ENCODE measurements around the gene MAP9.
"Not testable (repeated sequence)": the region's sequence is repeated elsewhere in the genome, so short reads cannot be mapped to it uniquely, and the experiment has no call there.

Gene MAP9

DNA sequence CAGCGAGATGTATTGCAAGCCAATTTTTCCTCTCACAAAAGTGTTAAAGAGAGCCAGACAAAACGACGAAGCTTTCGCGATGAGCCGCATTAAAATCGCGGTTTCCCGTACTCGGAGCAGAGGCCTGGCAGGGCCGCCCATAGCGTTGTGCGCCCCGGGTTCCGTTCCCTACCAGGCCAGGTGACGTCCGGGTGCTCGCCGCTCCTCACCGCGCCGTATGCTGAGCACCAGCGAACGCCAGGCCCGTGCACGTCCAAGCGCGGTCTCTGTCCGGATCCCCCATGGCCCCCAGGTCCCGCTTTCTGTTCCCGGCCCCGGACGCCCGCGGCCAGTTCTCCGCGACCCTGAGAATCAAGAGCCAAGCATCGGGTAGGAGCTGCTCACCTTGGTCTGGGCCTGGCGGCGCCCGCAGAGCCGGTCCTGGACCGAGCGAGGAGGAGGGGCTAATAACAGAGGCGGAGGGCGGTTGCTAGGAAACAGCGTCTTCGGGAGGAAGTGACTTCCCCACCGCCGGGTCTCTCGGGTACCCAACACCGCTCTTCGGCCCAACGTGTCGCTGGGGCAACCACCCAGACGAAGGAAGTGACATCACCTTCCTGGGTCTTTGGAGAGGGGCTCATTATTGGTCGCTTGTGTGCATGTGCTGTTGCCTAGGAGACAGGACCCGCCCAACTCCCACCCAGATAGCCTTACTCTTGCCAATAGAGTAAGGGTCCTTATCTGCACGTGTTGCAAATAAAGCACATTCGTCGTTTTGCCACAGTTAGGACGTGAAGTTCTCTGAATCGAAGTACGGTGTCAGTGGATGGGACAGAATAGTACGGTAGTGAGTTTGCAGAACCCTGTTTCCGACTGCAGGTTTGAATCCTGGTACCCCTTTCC is at the start of gene MAP9:
Gene MAP9 (minus strand): TSS at position 579 of the 882 bp plus-strand sequence. CDS start 1,115 bp downstream, outside the sequence.
- H3K36me3 Mint-ChIP-seq, result no peaks in the 10 kb centered on the region
- no peaks in the 10 kb centered on the region for H3K9me3 Mint-ChIP-seq
- H3K4me3 Mint-ChIP-seq, result peak within 1 kb of the TSS; percentile 97
- H3K27me3 Mint-ChIP-seq, result no peaks in the 10 kb centered on the region
- peak within 1 kb of the TSS; percentile 87 for H3K27ac Mint-ChIP-seq
- ATAC-seq, result peak; percentile 97
- H3K4me1 Mint-ChIP-seq, result peaks cover 5% of the 10 kb centered on the region

DNA sequence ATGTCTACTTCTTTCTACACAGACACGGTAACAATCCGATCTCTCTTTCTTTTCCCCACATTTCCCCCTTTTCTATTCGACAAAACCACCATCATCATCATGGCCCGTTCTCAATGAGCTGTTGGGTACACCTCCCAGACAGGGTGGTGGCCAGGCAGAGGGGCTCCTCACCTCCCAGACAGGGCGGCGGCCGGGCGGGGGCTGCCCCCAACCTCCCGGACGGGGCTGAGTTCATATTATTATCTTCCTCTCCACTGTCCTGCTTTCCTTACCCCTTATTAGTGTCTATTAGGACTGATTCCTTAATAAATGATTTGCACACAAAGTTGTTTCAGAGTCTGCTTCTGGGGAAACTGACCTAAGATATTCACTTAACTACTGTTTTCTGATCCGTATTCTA is 48.0 kb upstream of the MAP9 start:
- H3K4me3 Mint-ChIP-seq, ATAC-seq, H3K36me3 Mint-ChIP-seq, H3K9me3 Mint-ChIP-seq, H3K27ac Mint-ChIP-seq, H3K4me1 Mint-ChIP-seq: not testable (repeated sequence)
- peaks cover 16% of the 10 kb centered on the region for H3K27me3 Mint-ChIP-seq

DNA sequence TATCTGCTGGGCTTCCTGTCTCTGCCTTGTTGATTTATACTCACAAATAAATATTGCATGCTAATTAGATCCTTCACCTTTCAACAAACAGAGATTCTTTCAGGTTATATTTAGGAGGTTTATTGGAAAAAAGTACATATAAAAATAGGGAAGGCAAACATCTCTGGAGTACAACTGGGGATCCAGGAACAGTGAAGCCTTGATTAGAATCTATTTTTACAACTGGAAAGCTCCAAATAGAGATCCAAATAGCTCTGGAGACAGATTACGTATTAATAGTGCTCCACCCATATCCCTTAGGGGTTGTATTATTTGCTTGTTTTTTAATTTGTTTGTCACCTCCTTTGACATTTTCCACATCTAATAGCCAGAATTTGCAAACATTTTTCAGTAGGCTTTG is 46.9 kb upstream of the MAP9 start:
- Mint-ChIP-seq H3K4me3 (no peak overlapping the region), H3K27me3 (peaks cover 16% of the 10 kb centered on the region), H3K4me1 (no peaks in the 10 kb centered on the region), H3K27ac (no peak overlapping the region), H3K9me3 (peaks cover 3% of the 10 kb centered on the region), H3K36me3 (no peaks in the 10 kb centered on the region)
- ATAC-seq, result no peak

DNA sequence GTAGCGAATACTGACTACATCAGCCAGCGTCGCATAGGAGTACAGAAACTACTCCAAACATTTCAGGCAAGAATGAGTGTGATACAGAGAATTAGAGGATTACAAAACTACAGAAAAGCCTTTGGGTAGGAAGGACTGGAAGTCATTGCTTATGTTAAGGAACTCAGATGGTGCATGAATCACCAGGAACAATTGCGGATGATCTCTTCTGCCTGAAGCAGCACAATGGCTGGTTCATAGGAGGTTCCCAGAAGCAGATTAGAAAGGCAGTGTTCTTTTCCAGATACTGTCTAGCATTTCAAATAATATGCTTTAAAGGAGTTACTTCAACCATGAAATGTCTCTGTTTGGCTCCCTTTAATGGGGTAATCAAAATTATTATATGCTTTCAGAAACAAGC is 42.5 kb upstream of the MAP9 start:
- Mint-ChIP-seq H3K9me3 (no peaks in the 10 kb centered on the region), H3K27me3 (peaks cover 16% of the 10 kb centered on the region), H3K36me3 (no peaks in the 10 kb centered on the region), H3K27ac (no peak overlapping the region), H3K4me3 (no peak overlapping the region), H3K4me1 (no peaks in the 10 kb centered on the region)
- no peak for ATAC-seq

DNA sequence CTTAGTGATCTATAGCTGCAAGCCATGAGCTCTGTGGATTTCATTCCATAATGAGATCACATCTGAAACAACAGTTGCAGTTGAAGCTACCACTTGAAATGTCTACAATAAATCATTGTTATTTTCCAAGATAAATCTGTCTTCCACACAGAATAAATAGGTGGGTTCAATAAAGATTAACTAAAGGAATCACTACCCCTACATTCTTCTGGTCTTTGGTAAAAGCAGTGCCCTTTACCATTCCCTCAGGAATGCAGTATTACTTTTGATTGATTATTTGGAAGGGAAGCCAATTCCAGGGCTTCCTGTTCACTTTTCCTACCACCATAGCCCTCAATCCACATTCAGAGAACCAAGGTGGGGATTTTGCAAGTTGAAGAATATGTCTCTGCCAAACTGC is 38.9 kb upstream of the MAP9 start:
- no peaks in the 10 kb centered on the region for H3K36me3 Mint-ChIP-seq
- ATAC-seq, result no peak
- no peak overlapping the region for H3K27ac Mint-ChIP-seq
- H3K4me1 Mint-ChIP-seq, result no peaks in the 10 kb centered on the region
- peaks cover 6% of the 10 kb centered on the region for H3K27me3 Mint-ChIP-seq
- no peak overlapping the region for H3K4me3 Mint-ChIP-seq
- H3K9me3 Mint-ChIP-seq, result no peaks in the 10 kb centered on the region

DNA sequence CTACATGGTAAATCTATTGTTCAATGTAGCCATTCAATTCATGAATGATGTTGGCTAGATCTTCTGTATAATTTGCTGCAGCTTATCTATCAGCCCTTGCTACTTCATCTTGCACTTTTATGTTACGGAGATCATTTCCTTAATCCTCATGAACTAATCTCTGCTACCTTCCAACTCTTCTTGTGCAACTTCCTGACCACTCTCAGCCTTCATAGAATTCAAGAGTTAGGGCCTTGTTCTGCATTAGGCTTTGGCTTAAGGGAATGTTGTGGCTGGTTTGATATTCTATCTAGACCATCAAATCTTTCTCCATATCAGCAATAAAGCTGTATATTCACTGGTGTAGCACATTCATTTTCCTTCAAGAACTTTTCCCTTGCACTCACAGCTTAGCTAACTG is 36.7 kb upstream of the MAP9 start:
- H3K27ac Mint-ChIP-seq, result no peak overlapping the region
- H3K27me3 Mint-ChIP-seq, result peaks cover 9% of the 10 kb centered on the region
- H3K9me3 Mint-ChIP-seq, result no peaks in the 10 kb centered on the region
- H3K36me3 Mint-ChIP-seq, result no peaks in the 10 kb centered on the region
- H3K4me3 Mint-ChIP-seq, result no peak overlapping the region
- H3K4me1 Mint-ChIP-seq, result no peaks in the 10 kb centered on the region
- ATAC-seq, result no peak

DNA sequence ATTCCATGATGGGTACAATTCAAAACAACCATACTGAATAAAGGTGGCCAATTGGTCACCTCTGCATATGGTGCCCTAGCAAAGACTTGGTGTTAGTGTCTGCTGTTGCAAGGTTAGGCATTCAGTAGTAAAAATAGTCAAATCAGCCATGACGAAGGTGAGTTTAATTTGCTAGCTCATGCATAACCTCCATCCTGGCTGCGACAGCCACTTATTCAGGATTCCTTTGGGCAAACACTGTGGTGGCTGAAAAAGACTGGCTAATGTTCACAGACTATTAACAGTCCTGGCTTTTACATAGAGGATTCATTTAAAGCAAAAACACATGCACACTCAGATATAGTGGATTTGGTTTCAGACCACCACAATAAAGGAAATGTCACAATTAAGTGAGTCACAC is 34.8 kb upstream of the MAP9 start:
- no peak overlapping the region for H3K4me3 Mint-ChIP-seq
- H3K27ac Mint-ChIP-seq, result no peak overlapping the region
- no peaks in the 10 kb centered on the region for H3K9me3 Mint-ChIP-seq
- ATAC-seq, result no peak
- peaks cover 15% of the 10 kb centered on the region for H3K27me3 Mint-ChIP-seq
- H3K36me3 Mint-ChIP-seq, result no peaks in the 10 kb centered on the region
- H3K4me1 Mint-ChIP-seq, result no peaks in the 10 kb centered on the region

DNA sequence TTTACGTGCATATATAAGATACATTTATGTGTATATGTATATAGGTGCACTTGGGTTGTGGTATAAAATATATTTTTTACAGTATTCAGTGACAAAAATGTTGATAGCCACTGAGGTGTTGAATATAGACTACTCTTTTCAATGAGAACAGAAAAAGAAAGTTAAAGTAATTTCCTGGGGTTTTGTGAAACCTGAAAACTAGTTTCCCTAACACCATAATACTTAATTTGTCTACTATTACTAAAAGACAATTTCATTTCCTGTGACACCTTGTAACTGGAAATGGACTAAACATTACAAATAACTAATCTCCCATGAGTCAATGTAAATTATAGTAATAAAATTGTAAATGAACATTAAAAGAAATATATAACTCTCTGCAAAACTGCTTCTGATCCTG is 32.0 kb upstream of the MAP9 start:
- H3K27me3 Mint-ChIP-seq, result peaks cover 15% of the 10 kb centered on the region
- ATAC-seq, result no peak
- no peaks in the 10 kb centered on the region for H3K4me1 Mint-ChIP-seq
- no peak overlapping the region for H3K4me3 Mint-ChIP-seq
- H3K36me3 Mint-ChIP-seq, result no peaks in the 10 kb centered on the region
- H3K9me3 Mint-ChIP-seq, result no peaks in the 10 kb centered on the region
- no peak overlapping the region for H3K27ac Mint-ChIP-seq

DNA sequence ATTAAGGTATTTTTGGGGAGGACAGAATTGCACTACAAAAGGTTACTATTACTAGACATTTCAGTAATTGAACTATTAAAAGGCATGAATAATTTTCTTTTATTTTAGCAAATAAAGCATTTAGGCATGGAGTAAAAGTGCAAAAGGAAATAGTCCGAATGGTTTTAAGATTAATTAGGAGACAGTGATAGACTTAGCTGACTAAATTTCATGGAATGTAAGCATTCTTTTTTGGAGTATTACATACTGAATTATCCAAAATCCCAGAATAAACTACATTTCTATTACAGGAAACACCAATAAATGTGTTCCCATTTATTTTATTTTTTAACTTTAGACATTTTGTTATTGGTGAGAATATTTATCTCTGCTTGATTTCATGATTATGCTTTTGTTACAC is 30.7 kb upstream of the MAP9 start:
- ATAC-seq, result no peak
- H3K27ac Mint-ChIP-seq, result no peak overlapping the region
- H3K4me1 Mint-ChIP-seq, result no peaks in the 10 kb centered on the region
- no peaks in the 10 kb centered on the region for H3K9me3 Mint-ChIP-seq
- no peaks in the 10 kb centered on the region for H3K36me3 Mint-ChIP-seq
- peaks cover 15% of the 10 kb centered on the region for H3K27me3 Mint-ChIP-seq
- no peak overlapping the region for H3K4me3 Mint-ChIP-seq

DNA sequence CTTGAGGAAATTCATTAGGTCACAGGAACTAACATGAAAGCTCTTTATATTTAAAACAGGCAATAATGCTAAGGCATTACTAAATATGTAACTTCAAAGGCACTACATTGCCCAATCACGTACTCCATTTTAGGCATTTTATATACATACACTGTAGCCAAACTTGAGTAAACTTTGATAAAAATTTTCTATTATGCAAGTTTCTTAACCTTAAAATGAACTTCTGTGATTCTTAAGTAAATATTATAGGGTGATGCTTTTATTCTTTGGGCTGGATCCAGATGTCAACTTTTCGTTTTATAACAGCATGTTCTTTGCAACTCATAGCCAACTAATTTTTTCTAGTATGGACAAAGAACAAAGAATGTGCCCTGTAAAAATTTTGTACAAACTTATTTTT is 28.3 kb upstream of the MAP9 start:
- peaks cover 6% of the 10 kb centered on the region for H3K27me3 Mint-ChIP-seq
- no peaks in the 10 kb centered on the region for H3K4me1 Mint-ChIP-seq
- no peaks in the 10 kb centered on the region for H3K36me3 Mint-ChIP-seq
- H3K4me3 Mint-ChIP-seq, result no peak overlapping the region
- H3K9me3 Mint-ChIP-seq, result no peaks in the 10 kb centered on the region
- ATAC-seq, result no peak
- no peak overlapping the region for H3K27ac Mint-ChIP-seq

DNA sequence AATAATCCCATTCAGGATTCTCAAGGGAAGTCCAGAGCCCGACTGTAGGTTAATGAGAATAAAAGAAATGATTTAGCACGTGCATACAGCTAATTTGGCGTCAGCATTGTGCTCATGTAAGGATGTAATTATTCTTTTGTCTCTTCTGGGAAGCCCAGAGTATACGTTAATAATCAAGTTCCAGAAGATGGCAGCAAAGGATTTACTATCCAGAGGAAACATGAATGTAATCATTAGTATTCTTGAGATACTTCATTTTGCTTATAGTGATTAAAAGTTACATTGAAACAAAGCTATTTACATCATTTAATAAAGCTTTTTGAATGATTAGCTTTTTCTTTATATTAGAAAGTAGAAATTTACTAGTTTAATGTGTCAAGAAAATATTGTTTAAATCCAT is 27.1 kb upstream of the MAP9 start:
- no peak for ATAC-seq
- Mint-ChIP-seq H3K4me1 (no peaks in the 10 kb centered on the region), H3K27me3 (peaks cover 13% of the 10 kb centered on the region), H3K9me3 (no peaks in the 10 kb centered on the region), H3K27ac (no peak overlapping the region), H3K4me3 (no peak overlapping the region), H3K36me3 (no peaks in the 10 kb centered on the region)

DNA sequence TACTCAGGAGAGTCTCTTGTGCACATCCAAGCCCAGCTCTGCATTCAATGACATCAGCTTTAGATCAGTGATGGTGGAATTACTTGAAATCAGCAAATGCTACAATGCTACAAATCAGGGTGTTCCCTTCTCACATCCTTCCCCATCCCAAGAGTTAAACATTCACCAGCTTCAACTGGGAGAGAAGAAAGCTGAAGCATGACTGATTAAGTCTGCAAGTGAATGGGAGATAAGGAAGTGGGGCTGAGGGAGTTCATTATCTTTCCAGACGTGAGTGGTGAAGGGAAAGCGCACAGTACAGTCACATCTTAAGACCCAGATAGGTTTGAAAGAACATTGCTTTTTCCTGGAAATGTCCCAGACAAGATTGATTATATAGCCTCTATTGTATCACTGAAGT is 26.2 kb upstream of the MAP9 start:
- Mint-ChIP-seq H3K27me3 (peaks cover 16% of the 10 kb centered on the region), H3K4me3 (no peak overlapping the region), H3K9me3 (no peaks in the 10 kb centered on the region), H3K27ac (no peak overlapping the region), H3K4me1 (no peaks in the 10 kb centered on the region), H3K36me3 (no peaks in the 10 kb centered on the region)
- no peak for ATAC-seq

DNA sequence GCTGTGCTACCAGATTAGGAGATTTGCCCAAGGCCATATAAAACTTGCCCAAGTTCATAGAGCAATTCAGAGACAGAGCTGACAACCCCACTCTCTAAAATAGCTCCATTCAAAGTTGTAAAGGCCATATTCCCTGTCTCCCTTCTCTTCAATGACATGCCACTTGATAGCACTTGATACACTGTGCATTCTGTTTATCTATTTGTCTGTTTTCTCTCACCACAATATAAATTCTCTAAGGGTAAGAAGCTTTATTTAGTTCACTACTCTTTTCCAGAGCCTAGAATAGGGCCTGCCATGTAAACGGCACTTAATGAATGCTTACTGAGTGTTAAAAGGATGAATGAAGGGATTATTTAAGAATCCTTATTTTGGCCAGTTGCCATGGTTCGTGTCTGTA is 24.1 kb upstream of the MAP9 start:
- H3K4me1 Mint-ChIP-seq, result no peaks in the 10 kb centered on the region
- no peak overlapping the region for H3K27ac Mint-ChIP-seq
- H3K36me3 Mint-ChIP-seq, result no peaks in the 10 kb centered on the region
- peaks cover 3% of the 10 kb centered on the region for H3K9me3 Mint-ChIP-seq
- no peak overlapping the region for H3K4me3 Mint-ChIP-seq
- no peak for ATAC-seq
- peaks cover 27% of the 10 kb centered on the region for H3K27me3 Mint-ChIP-seq

DNA sequence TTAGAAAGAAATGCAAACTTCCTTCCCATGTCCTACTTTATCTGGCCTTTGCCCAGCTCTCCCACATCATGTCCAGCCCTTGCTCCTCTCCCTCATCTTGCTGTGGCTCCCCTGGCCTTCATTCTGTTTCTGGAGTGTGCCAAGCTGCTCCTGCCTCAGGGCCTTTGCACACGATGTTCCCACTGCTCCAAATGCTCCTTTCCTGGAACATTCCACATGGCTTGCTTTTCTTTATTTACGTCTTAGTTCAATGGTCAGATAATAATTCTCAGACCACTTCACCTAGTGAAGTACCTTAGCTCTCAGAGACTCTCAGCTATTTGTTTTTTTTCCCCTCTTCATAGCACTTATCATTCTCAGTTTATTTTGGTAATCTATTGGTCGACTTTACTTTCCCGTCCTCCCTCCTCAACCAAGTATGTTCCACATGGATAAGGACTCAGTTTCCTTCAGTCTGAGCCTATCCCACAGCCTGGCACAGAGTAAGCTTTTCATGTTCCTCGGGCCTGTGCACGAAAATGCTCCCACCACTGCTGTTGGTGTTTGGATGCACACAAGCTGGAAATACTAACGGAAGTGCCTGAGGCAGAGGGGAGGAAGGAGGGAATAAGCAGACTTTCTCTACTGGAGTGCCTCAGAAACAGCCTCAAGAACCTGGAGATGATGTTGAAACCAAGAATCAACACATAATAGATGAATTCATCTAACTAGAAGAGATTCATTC is 23.4 kb upstream of the MAP9 start:
- H3K27ac Mint-ChIP-seq, result no peak overlapping the region
- H3K36me3 Mint-ChIP-seq, result no peaks in the 10 kb centered on the region
- no peak overlapping the region for H3K4me3 Mint-ChIP-seq

DNA sequence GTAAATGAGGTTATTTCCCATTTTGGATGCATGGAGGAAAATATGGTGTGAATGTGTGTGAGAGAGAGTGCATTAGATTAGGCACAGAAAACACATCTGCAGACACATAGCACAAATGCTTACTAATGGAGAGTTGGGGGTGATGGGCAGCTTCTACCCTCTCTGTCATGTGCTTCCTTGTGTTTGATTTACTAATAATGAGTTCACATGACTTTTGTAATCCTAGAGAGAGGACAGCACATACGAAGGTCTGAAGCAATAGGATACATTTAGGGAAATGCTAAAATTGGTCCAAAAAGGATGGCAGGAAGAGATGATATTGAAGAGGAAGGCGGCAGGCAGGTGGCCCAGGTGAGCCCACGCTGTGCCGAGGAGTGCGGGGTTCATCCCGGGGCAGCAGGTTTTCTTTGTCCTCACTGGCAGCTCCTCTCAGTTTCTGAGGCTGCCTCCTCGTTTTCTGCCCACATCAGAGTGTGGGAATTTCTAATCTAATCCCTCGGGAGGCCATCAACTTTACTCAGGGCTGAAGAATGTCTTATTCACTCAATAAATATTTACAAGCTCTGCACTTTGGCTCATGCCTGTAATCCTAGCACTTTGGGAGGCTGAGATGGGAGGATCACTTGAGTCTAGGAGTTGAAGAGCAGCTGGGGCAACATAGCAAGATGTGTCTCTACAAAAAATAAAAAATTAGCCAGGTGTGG is 15.9 kb upstream of the MAP9 start:
- Mint-ChIP-seq H3K9me3 (peaks cover 3% of the 10 kb centered on the region), H3K36me3 (no peaks in the 10 kb centered on the region), H3K4me1 (no peaks in the 10 kb centered on the region), H3K27ac (no peak overlapping the region), H3K4me3 (no peak overlapping the region), H3K27me3 (peaks cover 32% of the 10 kb centered on the region)
- no peak for ATAC-seq

More for the DNA sequence above, 23.4 kb upstream of the MAP9 start:
- no peak for ATAC-seq
- peaks cover 3% of the 10 kb centered on the region for H3K9me3 Mint-ChIP-seq
- H3K4me1 Mint-ChIP-seq, result no peaks in the 10 kb centered on the region
- peaks cover 27% of the 10 kb centered on the region for H3K27me3 Mint-ChIP-seq
